MM.1S (cell line): ENCODE results near the gene RIN2.

Experiments
- EZH2phosphoT487 ChIP-seq: fragments of 300-600 bp; sonication (generic); IDR thresholded peaks from 2 replicates; pipeline ENCODE4 v1.6.1; 2018; ENCODE audit warnings: antibody characterized with exemption, low read length
- TF ChIP-seq, protein P1 (sequence below): fragments of 300-600 bp; sonication (generic); IDR thresholded peaks from 2 replicates; pipeline ENCODE4 v1.5.1; 2016; ENCODE audit warnings: antibody characterized with exemption, low read length, mixed read lengths

DNA sequence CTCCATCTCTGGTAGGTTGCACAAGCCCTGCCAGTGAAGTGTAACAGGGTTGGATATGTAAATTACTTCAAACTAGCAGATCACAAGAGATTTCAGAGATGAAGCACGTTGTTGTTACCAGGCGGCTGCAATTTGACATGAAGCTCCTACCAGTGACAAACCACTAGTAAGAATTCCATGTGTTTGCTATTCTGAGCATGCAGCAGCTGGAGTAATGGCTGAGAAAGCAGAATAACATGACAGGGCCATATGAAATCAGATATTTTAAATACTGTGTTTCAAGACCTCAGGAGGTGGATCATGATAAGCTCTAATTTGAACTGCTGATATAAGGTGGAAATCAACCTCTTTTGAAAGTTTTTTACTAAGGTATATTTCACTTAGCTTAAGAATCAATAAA lies 11.4 kb downstream of the RIN2 start:
- TF ChIP-seq, protein P1, sequence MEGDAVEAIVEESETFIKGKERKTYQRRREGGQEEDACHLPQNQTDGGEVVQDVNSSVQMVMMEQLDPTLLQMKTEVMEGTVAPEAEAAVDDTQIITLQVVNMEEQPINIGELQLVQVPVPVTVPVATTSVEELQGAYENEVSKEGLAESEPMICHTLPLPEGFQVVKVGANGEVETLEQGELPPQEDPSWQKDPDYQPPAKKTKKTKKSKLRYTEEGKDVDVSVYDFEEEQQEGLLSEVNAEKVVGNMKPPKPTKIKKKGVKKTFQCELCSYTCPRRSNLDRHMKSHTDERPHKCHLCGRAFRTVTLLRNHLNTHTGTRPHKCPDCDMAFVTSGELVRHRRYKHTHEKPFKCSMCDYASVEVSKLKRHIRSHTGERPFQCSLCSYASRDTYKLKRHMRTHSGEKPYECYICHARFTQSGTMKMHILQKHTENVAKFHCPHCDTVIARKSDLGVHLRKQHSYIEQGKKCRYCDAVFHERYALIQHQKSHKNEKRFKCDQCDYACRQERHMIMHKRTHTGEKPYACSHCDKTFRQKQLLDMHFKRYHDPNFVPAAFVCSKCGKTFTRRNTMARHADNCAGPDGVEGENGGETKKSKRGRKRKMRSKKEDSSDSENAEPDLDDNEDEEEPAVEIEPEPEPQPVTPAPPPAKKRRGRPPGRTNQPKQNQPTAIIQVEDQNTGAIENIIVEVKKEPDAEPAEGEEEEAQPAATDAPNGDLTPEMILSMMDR: no peak
- TF ChIP-seq EZH2phosphoT487: no peak
